ENCODE measurements around the gene ATP6AP1.
"Not testable (repeated sequence)": the region's sequence is repeated elsewhere in the genome, so short reads cannot be mapped to it uniquely, and the experiment has no call there.

DNA sequence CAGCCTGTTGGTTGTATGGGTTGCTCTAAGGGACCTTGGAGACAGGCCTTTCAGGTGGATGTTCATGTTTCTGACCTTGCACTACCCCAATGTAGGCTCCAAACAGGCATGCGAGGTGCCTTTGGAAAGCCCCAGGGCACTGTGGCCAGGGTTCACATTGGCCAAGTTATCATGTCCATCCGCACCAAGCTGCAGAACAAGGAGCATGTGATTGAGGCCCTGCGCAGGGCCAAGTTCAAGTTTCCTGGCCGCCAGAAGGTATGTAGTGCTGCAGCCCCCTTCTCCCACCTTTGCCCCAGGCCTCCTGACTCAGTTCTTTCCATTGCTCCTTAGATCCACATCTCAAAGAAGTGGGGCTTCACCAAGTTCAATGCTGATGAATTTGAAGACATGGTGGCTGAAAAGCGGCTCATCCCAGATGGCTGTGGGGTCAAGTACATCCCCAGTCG is 28.1 kb upstream of the ATP6AP1 start:
- TF ChIP-seq, protein P1, sequence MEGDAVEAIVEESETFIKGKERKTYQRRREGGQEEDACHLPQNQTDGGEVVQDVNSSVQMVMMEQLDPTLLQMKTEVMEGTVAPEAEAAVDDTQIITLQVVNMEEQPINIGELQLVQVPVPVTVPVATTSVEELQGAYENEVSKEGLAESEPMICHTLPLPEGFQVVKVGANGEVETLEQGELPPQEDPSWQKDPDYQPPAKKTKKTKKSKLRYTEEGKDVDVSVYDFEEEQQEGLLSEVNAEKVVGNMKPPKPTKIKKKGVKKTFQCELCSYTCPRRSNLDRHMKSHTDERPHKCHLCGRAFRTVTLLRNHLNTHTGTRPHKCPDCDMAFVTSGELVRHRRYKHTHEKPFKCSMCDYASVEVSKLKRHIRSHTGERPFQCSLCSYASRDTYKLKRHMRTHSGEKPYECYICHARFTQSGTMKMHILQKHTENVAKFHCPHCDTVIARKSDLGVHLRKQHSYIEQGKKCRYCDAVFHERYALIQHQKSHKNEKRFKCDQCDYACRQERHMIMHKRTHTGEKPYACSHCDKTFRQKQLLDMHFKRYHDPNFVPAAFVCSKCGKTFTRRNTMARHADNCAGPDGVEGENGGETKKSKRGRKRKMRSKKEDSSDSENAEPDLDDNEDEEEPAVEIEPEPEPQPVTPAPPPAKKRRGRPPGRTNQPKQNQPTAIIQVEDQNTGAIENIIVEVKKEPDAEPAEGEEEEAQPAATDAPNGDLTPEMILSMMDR (IDR thresholded peaks at IDR 0.05): not testable (repeated sequence)
- not testable (repeated sequence) for TF ChIP-seq ZFX (IDR thresholded peaks at IDR 0.05; ENCODE audit: borderline replicate concordance)
